HG03060 (cell line): ENCODE data around the gene MCTP2.

Experiments
- ATAC-seq: cut with Tn5 transposase; IDR thresholded peaks from one replicate; pipeline ENCODE4 v1.9.1; 2021; ENCODE audit warnings: low read depth, moderate number of reproducible peaks; ENCODE audit not compliant: unreplicated experiment

The MCTP2 gene

DNA sequence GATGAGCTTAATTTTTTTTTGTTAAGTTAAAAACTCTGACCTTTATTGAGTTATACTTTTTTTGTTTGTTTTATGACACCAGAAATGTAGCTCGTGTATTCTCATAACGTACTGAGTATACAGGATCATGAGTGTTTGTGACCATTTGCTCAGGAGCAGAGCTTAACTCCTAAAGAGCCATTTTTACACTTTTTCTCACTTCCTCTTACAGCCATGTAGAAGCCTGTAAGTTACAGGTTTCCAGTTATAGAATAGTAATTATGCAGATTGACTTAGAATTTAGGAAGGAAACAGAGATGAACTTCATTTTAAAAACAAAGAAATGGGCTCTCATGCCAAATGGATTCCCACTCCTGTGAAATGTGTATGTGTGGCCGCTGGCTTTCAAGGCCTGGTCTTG, 151.7 kb downstream of the MCTP2 start:
- ATAC-seq = no peak

DNA sequence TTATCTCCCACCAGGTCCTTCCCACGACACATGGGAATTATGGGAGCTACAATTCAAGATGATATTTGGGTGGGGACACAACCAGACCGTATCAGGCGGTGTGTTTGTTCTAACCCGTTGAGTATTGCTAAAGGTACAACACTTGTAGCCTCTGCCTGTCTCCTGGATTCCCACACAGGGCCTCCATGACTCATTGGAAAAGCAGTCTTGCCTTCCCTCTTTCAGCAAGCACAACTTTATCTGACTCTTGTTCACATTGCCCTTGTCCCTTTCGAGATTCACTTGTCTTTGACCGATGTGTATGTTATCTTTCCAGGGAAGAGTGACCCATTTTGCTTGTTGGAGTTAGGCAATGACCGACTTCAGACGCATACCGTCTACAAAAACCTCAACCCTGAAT, 152.3 kb downstream of the MCTP2 start:
- ATAC-seq = no peak

- no peak for ATAC-seq
Observed at GRCh38 chr15:94385441-94385840, 154.1 kb downstream of the MCTP2 start.

- no peak for ATAC-seq
Observed at GRCh38 chr15:94386351-94386750, 155.0 kb downstream of the MCTP2 start.

GRCh38 chr15:94387442-94387841, 156.1 kb downstream of the MCTP2 start:
- ATAC-seq = no peak

DNA sequence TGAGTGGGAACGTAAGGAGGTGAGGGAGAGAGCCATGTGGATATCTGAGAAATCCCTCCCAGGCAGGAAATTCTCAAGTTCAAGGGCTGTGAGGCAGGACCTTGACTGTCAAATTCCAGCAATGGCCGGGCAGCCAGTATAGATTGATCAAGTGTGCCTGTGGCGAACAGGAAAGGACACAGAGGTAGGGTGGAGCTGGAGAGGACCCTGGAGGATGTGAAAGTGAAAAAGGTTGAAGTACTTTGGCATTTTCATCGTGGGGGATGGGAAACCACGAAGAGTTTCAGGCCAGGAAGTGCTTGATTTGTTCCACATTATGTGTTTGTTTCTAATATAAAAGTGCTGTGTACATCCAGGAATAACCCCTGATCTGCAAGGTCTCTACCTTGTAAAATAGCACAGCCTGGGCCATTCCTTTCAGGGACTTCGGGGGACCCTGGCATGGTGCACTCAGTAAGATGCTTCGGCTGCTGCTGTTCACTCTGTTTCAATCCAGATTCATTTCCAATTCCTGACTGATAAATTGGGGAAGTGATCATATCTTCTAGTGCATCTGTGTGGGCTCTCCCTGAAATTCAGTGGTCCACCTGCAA, 156.6 kb downstream of the MCTP2 start:
- no peak for ATAC-seq

DNA sequence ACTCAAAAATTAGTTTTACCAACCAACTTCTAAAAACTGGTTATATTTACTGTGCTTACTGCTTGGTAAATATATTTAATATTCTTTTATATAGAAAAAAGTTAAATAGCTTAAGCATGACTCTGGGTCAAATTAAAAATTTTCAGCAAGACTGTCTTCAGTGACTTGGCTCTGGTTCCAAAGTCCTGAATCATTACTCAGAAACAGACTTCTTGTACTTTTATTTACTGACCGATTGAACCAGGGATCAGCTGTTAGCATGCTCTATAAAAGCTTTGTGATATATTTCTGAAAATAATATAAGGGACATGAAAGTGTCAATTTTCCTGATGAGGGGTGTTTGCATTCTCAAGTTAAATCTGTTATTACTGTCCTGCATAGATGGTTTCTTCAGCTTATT, 164.3 kb downstream of the MCTP2 start:
- no peak for ATAC-seq

- no peak for ATAC-seq
Observed at GRCh38 chr15:94397337-94397736, 166.0 kb downstream of the MCTP2 start.

DNA sequence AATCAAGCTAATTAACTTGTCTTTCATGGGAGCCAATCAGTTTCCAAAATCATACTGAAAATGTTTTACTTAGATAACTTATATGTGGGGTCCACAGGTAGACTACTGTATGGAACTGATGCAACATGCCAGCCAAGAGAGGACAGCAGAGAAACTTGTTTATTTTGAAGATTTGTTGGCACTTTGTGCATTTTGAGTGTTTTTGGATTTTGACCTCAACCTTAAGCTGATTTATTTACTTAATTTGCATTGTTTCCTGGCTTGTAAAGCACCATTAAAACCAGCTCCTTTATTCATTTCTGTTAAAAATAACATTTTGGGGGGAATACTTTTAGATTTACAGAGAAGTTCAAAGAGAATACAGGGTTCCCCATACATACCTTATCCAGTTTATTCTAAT, 166.6 kb downstream of the MCTP2 start:
- no peak for ATAC-seq

DNA sequence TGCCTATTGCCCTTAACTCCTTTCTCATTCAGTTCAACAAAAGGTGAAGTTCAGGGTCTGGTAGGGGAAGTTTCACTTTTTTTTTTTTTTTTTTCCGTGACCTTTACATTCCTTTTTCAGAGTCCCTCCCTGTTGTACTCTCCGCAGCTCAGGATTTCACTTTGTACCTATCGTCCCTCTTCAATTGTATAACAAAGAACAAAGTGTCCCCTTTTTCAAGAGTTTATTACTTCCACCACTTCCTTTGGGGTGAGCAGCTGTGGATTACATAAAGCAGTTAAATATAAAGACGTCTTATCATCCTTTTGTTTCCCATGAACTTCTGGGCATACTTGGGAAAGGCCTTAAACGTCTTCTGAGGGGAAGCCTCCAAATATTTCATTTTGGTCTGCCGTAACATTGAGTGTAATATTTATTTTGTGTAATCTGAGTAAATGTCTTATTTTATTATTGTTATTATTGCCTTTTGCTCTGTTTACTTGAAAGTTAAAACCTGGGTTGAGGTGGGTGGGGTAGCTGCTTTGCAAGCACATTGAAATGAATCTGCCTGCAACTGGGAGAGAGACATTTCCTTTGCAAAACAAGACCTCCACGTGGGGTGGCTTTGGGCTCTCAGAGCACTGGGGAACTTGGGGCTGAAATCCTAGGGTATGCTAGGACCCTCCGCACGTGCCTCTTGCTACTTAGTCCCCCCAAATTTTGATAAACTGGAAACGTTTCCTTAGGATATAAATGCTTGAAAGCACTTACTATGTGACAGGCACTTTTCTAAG, 169.4 kb downstream of the MCTP2 start:
- no peak for ATAC-seq

- ATAC-seq = no peak
Observed at GRCh38 chr15:94403331-94403730, 172.0 kb downstream of the MCTP2 start.

DNA sequence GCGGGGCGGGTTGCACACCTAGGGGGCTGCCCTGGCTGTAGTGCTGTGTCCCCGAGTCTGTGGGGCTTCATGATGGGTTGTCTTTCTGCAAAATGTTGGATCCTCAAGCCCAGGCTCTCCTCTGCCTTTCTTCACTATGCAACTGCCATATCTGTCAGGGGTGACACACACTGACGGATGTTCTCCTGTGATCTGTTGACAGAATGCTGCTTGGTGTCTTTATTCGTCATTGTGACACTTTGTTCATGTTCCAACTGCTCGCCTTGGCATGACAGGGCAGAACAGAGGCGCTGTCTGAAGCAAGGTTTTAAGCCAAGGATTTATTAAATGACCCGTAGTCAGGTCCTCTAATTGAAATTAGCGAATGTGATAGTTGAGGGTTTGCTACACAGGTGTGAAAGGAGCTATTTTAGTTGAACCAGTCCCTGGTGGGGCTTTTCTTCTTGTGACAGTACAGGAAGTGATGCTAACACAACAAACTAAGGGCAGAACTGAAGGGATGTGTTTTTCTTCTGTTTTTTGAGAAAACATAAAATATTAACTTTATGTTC, 173.4 kb downstream of the MCTP2 start:
- ATAC-seq = no peak

DNA sequence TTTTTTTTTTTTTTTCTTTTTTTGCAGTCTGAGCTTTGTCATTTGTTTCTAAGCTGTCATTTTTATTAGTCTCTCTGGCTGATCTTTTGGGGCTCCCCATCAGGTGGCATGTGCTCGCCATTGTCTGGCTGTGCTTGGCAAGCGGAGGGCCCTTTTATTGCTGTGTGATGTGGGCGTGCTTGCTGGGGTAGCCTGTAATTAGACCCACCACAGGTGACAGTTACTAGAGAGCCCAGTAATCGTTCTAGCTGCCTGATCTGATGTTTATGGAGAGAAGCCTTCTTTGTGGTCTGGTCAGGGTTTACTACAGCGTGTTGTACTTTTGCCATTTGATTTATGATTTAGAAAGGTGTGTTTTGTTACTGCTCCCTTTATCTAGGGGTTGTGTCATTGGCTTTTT, 179.9 kb downstream of the MCTP2 start:
- no peak for ATAC-seq

DNA sequence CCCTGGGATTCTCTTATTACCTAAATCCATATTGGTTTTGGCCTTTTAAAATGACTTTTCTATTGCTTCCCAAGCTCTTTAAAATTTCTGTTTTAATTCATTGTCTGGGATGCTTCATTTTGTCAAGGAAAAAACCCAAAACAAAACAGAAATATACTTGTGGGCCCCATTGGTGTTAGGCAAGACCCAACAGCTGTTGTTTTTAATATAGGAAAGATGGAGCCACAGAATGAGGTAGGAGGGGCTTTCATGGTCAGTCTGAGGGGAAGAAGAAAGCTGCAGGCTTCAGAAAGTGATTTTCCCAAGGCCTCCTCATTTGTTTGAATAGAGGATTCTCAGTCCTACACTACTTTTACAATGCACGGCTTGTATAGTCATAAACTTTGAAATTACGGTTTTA, 180.5 kb downstream of the MCTP2 start:
- ATAC-seq = no peak

DNA sequence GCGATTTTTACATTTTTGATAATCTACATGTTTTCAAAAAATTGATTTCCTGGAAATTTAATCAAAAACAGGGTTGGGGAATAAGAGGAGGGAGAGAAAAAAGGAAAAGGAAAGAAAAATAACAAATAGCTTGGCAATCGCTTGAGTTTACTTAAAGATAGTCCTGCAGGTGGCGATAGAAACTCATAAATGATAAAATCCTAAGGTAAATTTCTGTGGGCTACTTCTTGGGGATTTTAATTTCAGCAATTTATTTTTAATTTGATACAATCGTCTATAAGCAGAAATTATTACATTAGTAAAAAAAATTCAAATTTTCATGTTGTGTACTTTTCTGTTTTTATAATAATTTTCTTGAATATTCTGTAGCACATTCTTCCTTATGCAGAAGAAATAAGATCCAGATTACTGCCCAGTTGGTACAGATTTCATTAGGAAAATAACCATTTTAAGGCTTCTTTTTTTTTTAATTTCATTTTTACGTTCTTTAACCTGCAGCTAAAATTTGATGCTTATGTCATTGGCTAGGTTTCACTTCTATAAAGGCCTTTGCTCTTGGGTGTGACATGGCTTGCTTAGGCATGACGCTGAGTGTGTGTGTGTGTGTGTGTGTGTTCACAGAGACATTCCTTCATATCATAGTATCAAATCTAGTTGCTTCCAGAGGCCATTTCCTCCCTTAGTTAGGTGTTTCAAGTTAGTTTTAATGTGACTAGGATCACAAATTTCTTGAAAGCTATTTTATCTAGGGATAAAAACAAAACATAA, 181.8 kb downstream of the MCTP2 start:
- ATAC-seq = no peak

GRCh38 chr15:94414916-94415315, 183.6 kb downstream of the MCTP2 start:
- no peak for ATAC-seq

GRCh38 chr15:94416267-94416666, 184.9 kb downstream of the MCTP2 start:
- ATAC-seq = no peak

- ATAC-seq = no peak
Observed at GRCh38 chr15:94416820-94417219, 185.5 kb downstream of the MCTP2 start.

DNA sequence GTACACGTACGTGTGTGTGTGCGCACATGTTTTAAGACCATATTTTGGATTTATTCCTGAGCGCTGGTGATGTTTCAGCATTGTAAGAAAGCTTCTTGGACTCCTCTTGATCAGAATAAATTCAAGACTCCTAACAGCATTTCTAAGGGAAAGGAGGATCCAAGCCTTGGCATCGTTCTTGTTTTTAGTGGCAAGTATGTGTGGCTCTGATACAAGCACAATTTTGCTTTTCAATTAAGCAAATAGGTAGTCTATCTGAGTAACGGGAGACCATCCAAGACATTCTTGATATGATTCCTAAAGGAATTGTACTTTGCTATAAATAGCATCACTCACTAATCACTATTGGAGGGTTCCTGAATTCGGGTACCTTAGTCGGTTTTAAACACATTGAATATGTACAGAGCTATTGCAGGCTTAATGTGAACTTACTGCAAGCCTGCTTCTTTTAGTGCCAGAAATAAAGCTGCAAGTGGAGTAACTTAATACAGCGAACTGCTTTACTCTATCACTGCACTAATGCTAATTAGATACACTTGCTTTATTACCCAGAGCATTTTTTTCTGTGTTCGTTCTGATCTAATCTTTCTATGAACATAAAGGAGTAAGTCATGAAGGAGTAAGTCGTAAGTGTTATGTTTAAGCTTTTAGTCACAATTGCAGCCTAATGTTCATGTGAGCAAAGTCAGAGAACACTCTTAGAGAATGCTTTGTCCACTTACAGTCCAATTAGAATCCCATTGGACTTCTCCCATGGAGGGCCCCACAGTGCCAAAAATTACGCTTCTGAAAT, 186.3 kb downstream of the MCTP2 start:
- ATAC-seq = no peak

- no peak for ATAC-seq
Observed at GRCh38 chr15:94421706-94422105, 190.3 kb downstream of the MCTP2 start.

GRCh38 chr15:94432279-94432678, 200.9 kb downstream of the MCTP2 start:
- ATAC-seq = no peak
